SU-DHL-6 (cell line): Measurements from ENCODE around the gene RAVER1.

Experiments
- H2AFZ ChIP-seq: fragments of 200-600 bp; sonication (generic); 2 replicates; pipeline ENCODE4 v1.6.1; 2014; ENCODE audit warnings: low read depth, mild to moderate bottlenecking, moderate library complexity, mixed read lengths, antibody characterized with exemption, low read length; ENCODE audit not compliant: severe bottlenecking
- H3F3A ChIP-seq: fragments of 200-600 bp; shearing (Covaris generic); 2 replicates; pipeline ENCODE4 v1.6.0; 2016; ENCODE audit warnings: antibody characterized with exemption, mild to moderate bottlenecking; ENCODE audit not compliant: insufficient read depth
- H3K27ac ChIP-seq: fragments of 200-600 bp; sonication (generic); 2 replicates; pipeline ENCODE4 v1.5.1; 2016; ENCODE audit warnings: low read depth, mild to moderate bottlenecking, low read length, moderate library complexity, mixed read lengths
- H3K27me3 ChIP-seq: fragments of 200-600 bp; sonication (generic), shearing (Covaris generic); 2 replicates; pipeline ENCODE4 v1.6.0; 2014; ENCODE audit warnings: mild to moderate bottlenecking, low read length
- H3K36me3 ChIP-seq: fragments of 200-600 bp; sonication (generic); 2 replicates; pipeline ENCODE4 v1.6.1; 2014; ENCODE audit warnings: mild to moderate bottlenecking, low read length, mixed read lengths
- H3K4me2 ChIP-seq: fragments of 300-600, 200-600 bp; shearing (Covaris generic), sonication (generic); 2 replicates; pipeline ENCODE4 v1.6.0; 2014; ENCODE audit warnings: low read length, low read depth, mild to moderate bottlenecking; ENCODE audit not compliant: poor library complexity, severe bottlenecking
- H3K4me3 ChIP-seq: fragments of 200-600 bp; sonication (generic); 2 replicates; pipeline ENCODE4 v1.5.1; 2014; ENCODE audit warnings: antibody characterized with exemption, low read length, mild to moderate bottlenecking, mixed read lengths; ENCODE audit not compliant: insufficient read depth, poor library complexity, severe bottlenecking
- H3K79me2 ChIP-seq: fragments of 200-600 bp; sonication (generic); 2 replicates; pipeline ENCODE4 v1.6.1; 2014; ENCODE audit warnings: mild to moderate bottlenecking, low read length, moderate library complexity; ENCODE audit not compliant: insufficient read depth
- H3K9ac ChIP-seq: fragments of 200-600 bp; sonication (generic); 2 replicates; pipeline ENCODE4 v1.7.0; 2014; ENCODE audit warnings: mild to moderate bottlenecking, low read length
- H3K9me2 ChIP-seq: fragments of 200-600 bp; sonication (generic); replicated peaks from 2 replicates; pipeline ENCODE4 v1.6.1; 2014; ENCODE audit warnings: low read length; ENCODE audit not compliant: insufficient read depth
- H3K9me3 ChIP-seq: fragments of 200-600 bp; sonication (generic); 2 replicates; pipeline ENCODE4 v1.6.1; 2014; ENCODE audit warnings: low read length, mixed read lengths; ENCODE audit not compliant: insufficient read depth
- H4K20me1 ChIP-seq: fragments of 200-600 bp; sonication (generic); 2 replicates; pipeline ENCODE4 v1.6.1; 2014; ENCODE audit warnings: low read depth, mild to moderate bottlenecking, antibody characterized with exemption, low read length, moderate library complexity, mixed read lengths
- CTCF ChIP-seq: fragments of 200-600 bp; sonication (generic); IDR thresholded peaks from one replicate; pipeline ENCODE4 v1.5.1; 2017; ENCODE audit warnings: antibody characterized with exemption, mild to moderate bottlenecking, low read length, moderate library complexity; ENCODE audit not compliant: insufficient read depth, poor library complexity, severe bottlenecking
- EZH2phosphoT487 ChIP-seq: fragments of 200-600 bp; sonication (generic), shearing (Covaris generic); conservative IDR thresholded peaks from 2 replicates; pipeline ENCODE4 v1.6.1; 2018; ENCODE audit warnings: mild to moderate bottlenecking, antibody characterized with exemption, low read length, moderate library complexity, mixed read lengths

Gene RAVER1

GRCh38 chr19:10274589-10274988 lies 58.7 kb downstream of the RAVER1 start:
- Histone ChIP-seq H3K4me3 (no peak overlapping the region), H2AFZ (no peak overlapping the region), H3K79me2 (peaks cover 22% of the 10 kb centered on the region; the same call in 1 of the 2 replicates), H3F3A (peaks cover 16% of the 10 kb centered on the region), H3K27ac (no peak overlapping the region), H4K20me1 (no peaks in the 10 kb centered on the region), H3K4me2 (no peak overlapping the region), H3K9me2 (no peaks in the 10 kb centered on the region), H3K27me3 (no peaks in the 10 kb centered on the region), H3K9me3 (no peaks in the 10 kb centered on the region), H3K36me3 (no peaks in the 10 kb centered on the region), H3K9ac (no peak overlapping the region)
- TF ChIP-seq CTCF (no peak), EZH2phosphoT487 (no peak)

GRCh38 chr19:10271543-10272086 lies 61.7 kb downstream of the RAVER1 start:
- H3K4me3 ChIP-seq = peak overlapping the region; percentile 71
- no peak overlapping the region for H2AFZ ChIP-seq
- peaks cover 17% of the 10 kb centered on the region for H3F3A ChIP-seq
- no peaks in the 10 kb centered on the region for H3K9me2 ChIP-seq
- peak overlapping the region; percentile 93 for H3K27ac ChIP-seq
- no peaks in the 10 kb centered on the region for H3K9me3 ChIP-seq
- H3K79me2 ChIP-seq = peaks cover 18% of the 10 kb centered on the region; the same call in 1 of the 2 replicates
- H4K20me1 ChIP-seq = no peaks in the 10 kb centered on the region
- H3K9ac ChIP-seq = peak overlapping the region; percentile 79
- TF ChIP-seq CTCF (no peak), EZH2phosphoT487 (no peak)
- no peaks in the 10 kb centered on the region for H3K27me3 ChIP-seq
- H3K4me2 ChIP-seq = peak overlapping the region; percentile 95
- no peaks in the 10 kb centered on the region for H3K36me3 ChIP-seq

- Histone ChIP-seq H3K4me3 (peak within 1 kb of the TSS; percentile 71), H3K27ac (peak within 1 kb of the TSS; percentile 93), H3K36me3 (no peaks in the 10 kb centered on the region), H3K9me3 (no peaks in the 10 kb centered on the region), H4K20me1 (no peaks in the 10 kb centered on the region), H2AFZ (peak within 1 kb of the TSS; percentile 66), H3K9me2 (no peaks in the 10 kb centered on the region), H3K4me2 (peak within 1 kb of the TSS; percentile 95), H3K27me3 (no peaks in the 10 kb centered on the region), H3K9ac (peak within 1 kb of the TSS; percentile 79), H3K79me2 (peaks cover 18% of the 10 kb centered on the region; the same call in 1 of the 2 replicates), H3F3A (peaks cover 17% of the 10 kb centered on the region)
- TF ChIP-seq EZH2phosphoT487 (no peak), CTCF (no peak)
Observed at GRCh38 chr19:10270616-10271394, 62.5 kb downstream of the RAVER1 start, which contains the start of gene ICAM1. Gene ICAM1, plus strand, starts transcription at chr19:10271120. Its CDS starts 40 bp downstream, at chr19:10271160.
